Measurements from ENCODE around the gene TGFBR2. TPM values are rescaled to one million over a fixed set of nuclear protein-coding genes. Genes with fewer than 3 reads are reported as not detected.

TGFBR2 gene
- total and polyA plus RNA-seq, 2 of the 13 experiments (the other 11 are each of a cell fraction or from before 2014, with no cell fraction given): 82.2 to 187 TPM

DNA sequence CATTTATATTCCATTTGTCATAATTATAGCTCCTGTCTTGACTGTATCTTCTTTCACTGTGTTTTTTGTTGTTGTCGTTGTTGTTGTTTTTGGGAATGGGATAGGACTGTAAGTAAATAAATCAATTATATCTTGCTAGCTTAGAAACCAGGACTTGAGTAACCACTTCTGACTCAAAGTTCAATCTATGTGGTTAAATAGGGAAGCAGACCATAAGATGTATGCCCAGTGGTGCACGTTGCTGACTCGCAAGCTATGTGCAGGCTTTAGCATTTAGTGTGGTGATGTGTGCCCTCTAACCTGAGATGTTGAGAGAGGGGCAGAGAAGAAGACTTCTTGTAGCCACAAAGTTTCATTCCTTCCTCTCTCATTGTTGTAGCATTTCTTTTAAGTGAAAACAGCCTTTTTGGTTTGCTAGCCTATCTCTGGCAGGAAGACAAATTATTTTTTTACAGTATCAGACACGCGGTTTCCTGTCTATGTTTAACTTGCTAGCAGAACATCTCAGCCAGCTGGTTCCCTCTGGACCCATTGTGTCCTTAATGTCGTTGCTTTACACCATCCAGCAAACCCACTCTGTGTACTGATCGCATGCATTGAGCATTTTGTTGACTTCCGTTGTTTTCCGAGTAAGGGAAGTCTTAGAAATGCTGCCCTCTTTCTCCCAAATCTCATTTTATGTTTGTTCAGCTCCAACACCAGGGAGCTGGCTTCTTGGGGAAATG is 52.1 kb downstream of the TGFBR2 start:
- ATAC-seq: peak; percentile 17; the same call in 2 of the 3 replicates
- Histone ChIP-seq H3K27ac (ENCODE audit: extremely low read length, insufficient read depth, low read length) (peak overlapping the region; percentile 34), H3K4me1 (ENCODE audit: insufficient read depth, low read length) (peaks cover 74% of the 10 kb centered on the region), H3K79me2 (ENCODE audit: insufficient read depth, low read length) (peaks cover 92% of the 10 kb centered on the region), H2AFZ (ENCODE audit: low read length) (no peak overlapping the region), H3K4me2 (ENCODE audit: low read depth, low read length) (no peak overlapping the region), H3K4me3 (replicated peaks in 1 of 3; ENCODE audit: insufficient read depth in 1 of 3, low read depth in 2 of 3, low read length in 3 of 3) (no peak overlapping the region), H3K36me3 (replicated peaks in 1 of 2; ENCODE audit: control insufficient read depth in 1 of 2, insufficient read depth in 2 of 2, low read length in 2 of 2) (peaks cover 47 to 98% of the 10 kb centered on the region in 2 experiments), H4K20me1 (ENCODE audit: insufficient read depth, low read length) (peaks cover 90% of the 10 kb centered on the region), H3K9ac (ENCODE audit: insufficient read depth, low read depth, low read length) (no peak overlapping the region), H3K27me3 (ENCODE audit: control insufficient read depth in 1 of 2, insufficient read depth in 2 of 2, low read length in 2 of 2) (no peaks in the 10 kb centered on the region), H3K9me3 (ENCODE audit: low read length) (no peaks in the 10 kb centered on the region)
- FAIRE-seq: peak; percentile 15
- 80% methylated on average over 9 of the region's 9 CpGs for WGBS (ENCODE audit: low lambda C conversion rate)
- intact Hi-C loops (cut with micrococcal nuclease; ENCODE audit: unreplicated experiment): loop anchor here (5.0 kb wide), 1 partner anchor 616 kb away; no protein-coding TSS in a partner anchor
- in situ Hi-C loops (cut with HindIII; ENCODE audit: extremely low pct_ligation_motif_present, low pct_unique_long_range_greater_than_20kb): no loop called here
- POLR2A ChIA-PET: interaction anchor here (0.9 to 1.5 kb wide), 2 partner anchors 52 to 399 kb away, joined by 3 to 6 read pairs; partner anchors contain the start of gene TGFBR2
- CTCF ChIA-PET (ENCODE audit: low intra/inter-chr PET ratio, low total read pairs): no interaction called here
- peak; percentile 32 for DNase-seq (ENCODE audit: low spot score)
- TSS peak; percentile 3 for BruUV-seq (replicated peaks)
- TF ChIP-seq RBFOX2 (IDR thresholded peaks at IDR 0.05; ENCODE audit: low read depth, low read length) (no peak), AGO2 (optimal IDR thresholded peaks at IDR 0.05; ENCODE audit: low read depth, low read length) (peak; percentile 17), RBM22 (optimal IDR thresholded peaks at IDR 0.05; ENCODE audit: low read length) (peak; percentile 86), KLF6 (CRISPR knock-in tag; IDR thresholded peaks at IDR 0.05) (no peak), ZNF530 (CRISPR knock-in tag; IDR thresholded peaks at IDR 0.05; ENCODE audit: low read depth) (no peak), KAT8 (CRISPR knock-in tag; IDR thresholded peaks at IDR 0.05) (no peak), ARNT (IDR thresholded peaks at IDR 0.05) (no peak), NKX3-1 (CRISPR knock-in tag; IDR thresholded peaks at IDR 0.05) (0 out of 2 replicates have a peak, but pooled peaks have one; percentile 53), FOXP1 (IDR thresholded peaks at IDR 0.05) (peak; percentile 61; the same call in 1 of the 2 replicates), FOXP1 (CRISPR knock-in tag; IDR thresholded peaks at IDR 0.05) (peak; percentile 53; the same call in 1 of the 2 replicates), ZNF30 (CRISPR knock-in tag; IDR thresholded peaks at IDR 0.05) (no peak), MZF1 (CRISPR knock-in tag; IDR thresholded peaks at IDR 0.05; ENCODE audit: borderline replicate concordance) (no peak), ZBTB38 (CRISPR knock-in tag; IDR thresholded peaks at IDR 0.05) (no peak), POLR2G (IDR thresholded peaks at IDR 0.05; ENCODE audit: low read depth, low read length) (peak; percentile 58), ZNF674 (CRISPR knock-in tag; IDR thresholded peaks at IDR 0.05; ENCODE audit: low read depth) (no peak), JUNB (CRISPR knock-in tag; IDR thresholded peaks at IDR 0.05; ENCODE audit: borderline replicate concordance) (peak; percentile 31; the same call in 1 of the 2 replicates), ARID2 (CRISPR knock-in tag; IDR thresholded peaks at IDR 0.05; ENCODE audit: borderline replicate concordance) (no peak), CHD4 (IDR thresholded peaks at IDR 0.05; ENCODE audit: borderline replicate concordance, low read length) (no peak), ZKSCAN5 (CRISPR knock-in tag; IDR thresholded peaks at IDR 0.05) (no peak), ZNF224 (CRISPR knock-in tag; IDR thresholded peaks at IDR 0.05) (no peak), ARNT2 (CRISPR knock-in tag; IDR thresholded peaks at IDR 0.05; ENCODE audit: low read depth) (peak; percentile 33; the same call in 1 of the 2 replicates), MTA3 (CRISPR knock-in tag; IDR thresholded peaks at IDR 0.05) (no peak), SNAPC2 (CRISPR knock-in tag; IDR thresholded peaks at IDR 0.05) (no peak)
- TF ChIP-seq, protein P1, sequence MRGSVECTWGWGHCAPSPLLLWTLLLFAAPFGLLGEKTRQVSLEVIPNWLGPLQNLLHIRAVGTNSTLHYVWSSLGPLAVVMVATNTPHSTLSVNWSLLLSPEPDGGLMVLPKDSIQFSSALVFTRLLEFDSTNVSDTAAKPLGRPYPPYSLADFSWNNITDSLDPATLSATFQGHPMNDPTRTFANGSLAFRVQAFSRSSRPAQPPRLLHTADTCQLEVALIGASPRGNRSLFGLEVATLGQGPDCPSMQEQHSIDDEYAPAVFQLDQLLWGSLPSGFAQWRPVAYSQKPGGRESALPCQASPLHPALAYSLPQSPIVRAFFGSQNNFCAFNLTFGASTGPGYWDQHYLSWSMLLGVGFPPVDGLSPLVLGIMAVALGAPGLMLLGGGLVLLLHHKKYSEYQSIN (CRISPR knock-in tag; IDR thresholded peaks at IDR 0.05; ENCODE audit: borderline replicate concordance): no peak
- TF ChIP-seq, protein P2, sequence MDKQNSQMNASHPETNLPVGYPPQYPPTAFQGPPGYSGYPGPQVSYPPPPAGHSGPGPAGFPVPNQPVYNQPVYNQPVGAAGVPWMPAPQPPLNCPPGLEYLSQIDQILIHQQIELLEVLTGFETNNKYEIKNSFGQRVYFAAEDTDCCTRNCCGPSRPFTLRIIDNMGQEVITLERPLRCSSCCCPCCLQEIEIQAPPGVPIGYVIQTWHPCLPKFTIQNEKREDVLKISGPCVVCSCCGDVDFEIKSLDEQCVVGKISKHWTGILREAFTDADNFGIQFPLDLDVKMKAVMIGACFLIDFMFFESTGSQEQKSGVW (CRISPR knock-in tag; IDR thresholded peaks at IDR 0.05; ENCODE audit: borderline replicate concordance): no peak

Measured in HepG2 (cell line).